Fibroblast of villous mesenchyme (primary cell): ENCODE results near the gene KIF26B. TPM values are rescaled to one million over a fixed set of nuclear protein-coding genes. Genes with fewer than 3 reads are reported as not detected.
"Not testable (repeated sequence)": the region's sequence is repeated elsewhere in the genome, so short reads cannot be mapped to it uniquely, and the experiment has no call there.

Experiments
- DNase-seq: peaks from one replicate; pipeline ENCODE4 v3.0.0-alpha.2; 2010; ENCODE audit warnings: low read depth
- H3K4me3 ChIP-seq: 2 replicates; pipeline ENCODE4 v1.5.1; 2011; ENCODE audit warnings: low read depth, mild to moderate bottlenecking, low read length
- CTCF ChIP-seq: IDR thresholded peaks from 2 replicates; pipeline ENCODE4 v1.5.1; 2012; ENCODE audit warnings: low read depth, mild to moderate bottlenecking, low read length; ENCODE audit not compliant: insufficient read depth
- total RNA-seq: library from RNA; depleted of rRNA; stranded (reverse); fragments of >200 nt; gene quantifications from 2 replicates; pipeline ENCODE4 v1.2.3, GENCODE V29; 2012

The KIF26B gene
- total RNA-seq, 1 donor: 12.1 TPM

- H3K4me3 ChIP-seq: no peak overlapping the region
- TF ChIP-seq CTCF: no peak
- DNase-seq: no peak
Observed at GRCh38 chr1:245353915-245354775, 199.4 kb downstream of the KIF26B start.

DNA sequence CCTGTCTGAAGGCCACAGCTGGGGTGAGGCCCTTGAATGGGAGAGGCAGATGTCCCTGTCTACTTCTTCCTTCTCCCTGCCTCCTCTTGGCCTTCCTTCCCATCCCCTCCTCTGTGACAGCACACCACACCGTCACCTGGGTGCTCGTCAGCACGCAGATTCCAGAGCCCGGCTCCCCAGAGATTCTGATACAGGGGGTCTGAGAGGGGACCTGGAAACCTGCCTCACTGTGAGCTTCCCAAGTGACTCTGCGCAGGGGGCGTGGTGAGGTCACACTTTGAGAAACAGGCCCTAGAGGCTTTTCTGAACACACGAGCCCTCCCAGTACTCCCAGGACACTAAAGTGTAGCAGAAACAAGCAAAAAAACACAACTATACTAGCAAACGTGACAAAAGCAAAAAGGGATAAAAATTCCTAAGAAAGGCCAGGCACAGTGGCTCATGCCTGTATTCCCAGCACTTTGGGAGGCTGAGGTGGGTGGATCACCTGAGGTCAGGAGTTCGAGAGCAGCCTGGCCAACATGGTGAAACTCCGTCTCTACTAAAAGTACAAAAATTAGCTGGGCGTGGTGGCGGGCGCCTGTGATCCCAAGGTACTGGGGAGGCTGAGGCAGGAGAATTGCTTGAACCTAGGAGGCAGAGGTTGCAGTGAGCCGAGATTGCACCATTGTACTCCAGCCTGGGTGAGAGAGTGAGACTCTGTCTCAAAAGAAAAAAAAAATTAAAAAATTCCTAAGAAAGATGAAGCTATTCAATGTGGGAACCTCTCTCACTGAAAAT lies 201.3 kb downstream of the KIF26B start:
- H3K4me3 ChIP-seq, DNase-seq: not testable (repeated sequence)

- TF ChIP-seq CTCF: no peak
- DNase-seq: no peak
- no peak overlapping the region for H3K4me3 ChIP-seq
Observed at GRCh38 chr1:245356891-245357585, 202.3 kb downstream of the KIF26B start.

DNA sequence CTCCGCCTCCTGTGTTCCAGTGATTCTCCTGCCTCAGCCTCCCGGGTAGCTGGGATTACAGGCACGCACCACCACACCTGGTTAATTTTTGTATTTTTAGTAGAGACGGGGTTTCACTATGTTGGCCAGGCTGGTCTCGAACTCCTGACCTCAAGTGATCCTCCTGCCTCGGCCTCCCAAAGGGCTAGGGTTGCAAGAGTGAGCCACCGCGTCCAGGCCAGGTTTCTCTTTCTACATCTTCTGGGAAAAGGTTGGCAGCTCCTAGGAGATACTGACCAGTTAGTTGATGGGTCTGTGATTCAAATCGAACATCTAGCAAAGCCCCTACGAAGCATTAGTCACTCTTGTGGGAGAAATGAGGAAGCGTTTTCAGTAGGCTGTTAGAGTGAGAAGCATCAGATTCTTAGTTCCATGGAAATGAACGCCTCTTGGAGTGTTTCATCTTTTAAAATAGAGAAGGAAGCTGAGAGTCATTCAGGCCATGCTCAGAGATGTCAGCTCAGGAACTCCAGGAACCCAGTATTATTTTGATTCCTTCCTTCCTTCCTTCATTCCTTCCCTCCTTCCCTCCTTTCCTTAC lies 204.4 kb downstream of the KIF26B start:
- DNase-seq, H3K4me3 ChIP-seq: not testable (repeated sequence)

GRCh38 chr1:245361065-245361464 lies 206.3 kb downstream of the KIF26B start:
- DNase-seq: no peak
- no peak for TF ChIP-seq CTCF

GRCh38 chr1:245361951-245362350 lies 207.2 kb downstream of the KIF26B start:
- no peak for DNase-seq
- no peak for TF ChIP-seq CTCF
- no peak overlapping the region for H3K4me3 ChIP-seq

More at GRCh38 chr1:245361065-245361464, 206.3 kb downstream of the KIF26B start:
- H3K4me3 ChIP-seq: no peak overlapping the region

- TF ChIP-seq CTCF: no peak
- DNase-seq: no peak
- H3K4me3 ChIP-seq: no peak overlapping the region
Observed at GRCh38 chr1:245363461-245364200, 208.8 kb downstream of the KIF26B start.
